ENCODE results near the gene VPS9D1.

VPS9D1 gene

DNA sequence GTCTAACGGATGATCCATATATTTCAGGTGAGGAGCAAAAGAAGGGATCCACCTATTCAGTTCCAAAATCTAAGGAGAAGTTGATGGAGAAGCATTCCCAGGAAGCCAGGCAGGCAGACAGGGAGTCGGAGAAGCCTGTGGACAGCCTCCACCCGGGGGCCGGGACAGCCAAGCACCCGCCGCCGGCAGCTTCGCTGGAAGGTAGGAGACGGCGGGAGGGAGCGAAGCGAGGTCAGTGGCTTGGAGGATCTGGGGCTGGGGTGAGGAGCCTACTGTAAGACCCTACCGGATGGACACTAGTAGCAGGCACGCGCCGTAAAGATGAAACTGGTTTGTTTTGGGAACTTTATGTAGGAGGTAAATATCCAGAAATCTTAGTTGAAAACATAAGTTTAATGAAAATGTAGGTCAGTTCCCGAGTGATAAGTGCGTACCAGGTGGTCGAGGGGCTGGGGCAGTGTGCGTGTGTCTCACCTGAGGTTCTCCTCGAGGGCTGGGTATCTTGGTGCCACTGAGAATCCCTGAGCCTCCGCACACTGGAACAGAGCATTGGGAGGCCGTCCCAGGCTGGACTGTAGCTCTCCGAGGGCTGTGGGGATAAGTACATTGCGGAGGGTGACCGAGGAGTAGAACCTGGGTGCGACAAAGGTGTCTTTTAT is 62.3 kb downstream of the VPS9D1 start:
- no peak for TF ChIP-seq EZH2 (IDR thresholded peaks at IDR 0.05; ENCODE audit: borderline replicate concordance, low read depth, low read length, severe bottlenecking)
- TF ChIP-seq, protein P1, sequence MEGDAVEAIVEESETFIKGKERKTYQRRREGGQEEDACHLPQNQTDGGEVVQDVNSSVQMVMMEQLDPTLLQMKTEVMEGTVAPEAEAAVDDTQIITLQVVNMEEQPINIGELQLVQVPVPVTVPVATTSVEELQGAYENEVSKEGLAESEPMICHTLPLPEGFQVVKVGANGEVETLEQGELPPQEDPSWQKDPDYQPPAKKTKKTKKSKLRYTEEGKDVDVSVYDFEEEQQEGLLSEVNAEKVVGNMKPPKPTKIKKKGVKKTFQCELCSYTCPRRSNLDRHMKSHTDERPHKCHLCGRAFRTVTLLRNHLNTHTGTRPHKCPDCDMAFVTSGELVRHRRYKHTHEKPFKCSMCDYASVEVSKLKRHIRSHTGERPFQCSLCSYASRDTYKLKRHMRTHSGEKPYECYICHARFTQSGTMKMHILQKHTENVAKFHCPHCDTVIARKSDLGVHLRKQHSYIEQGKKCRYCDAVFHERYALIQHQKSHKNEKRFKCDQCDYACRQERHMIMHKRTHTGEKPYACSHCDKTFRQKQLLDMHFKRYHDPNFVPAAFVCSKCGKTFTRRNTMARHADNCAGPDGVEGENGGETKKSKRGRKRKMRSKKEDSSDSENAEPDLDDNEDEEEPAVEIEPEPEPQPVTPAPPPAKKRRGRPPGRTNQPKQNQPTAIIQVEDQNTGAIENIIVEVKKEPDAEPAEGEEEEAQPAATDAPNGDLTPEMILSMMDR (IDR thresholded peaks at IDR 0.05; ENCODE audit: borderline replicate concordance, extremely low read depth, low read length, poor library complexity, severe bottlenecking) = no peak
- ATAC-seq (ENCODE audit: insufficient read depth, low read depth) (peak; percentile 29; the same call in 2 of the 3 replicates), DNase-seq (no peak)
- peak overlapping the region; percentile 65 for H3K9ac ChIP-seq (ENCODE audit: low read depth, low read length)
- no peaks in the 10 kb centered on the region for H3K27me3 ChIP-seq (ENCODE audit: insufficient read depth, low read length, poor library complexity)
- peaks cover 50% of the 10 kb centered on the region for H3K36me3 ChIP-seq (ENCODE audit: insufficient read depth, low read length)
- H3K4me1 ChIP-seq (ENCODE audit: insufficient read depth, low read length) = peaks cover 42% of the 10 kb centered on the region
- peak overlapping the region; percentile 68 for H3K27ac ChIP-seq (ENCODE audit: low read length)
- H3K4me2 ChIP-seq (ENCODE audit: insufficient read depth, low read length) = peak overlapping the region; percentile 94
- H2AFZ ChIP-seq (ENCODE audit: low read depth, low read length) = peak overlapping the region; percentile 69
- no peaks in the 10 kb centered on the region for H3K9me3 ChIP-seq (ENCODE audit: insufficient read depth, low read length, severe bottlenecking)
- H4K20me1 ChIP-seq (ENCODE audit: insufficient read depth, low read length) = peaks cover 27% of the 10 kb centered on the region
- H3K4me3 ChIP-seq (ENCODE audit: low read depth in 1 of 2, low read length in 2 of 2) = peak overlapping the region; percentile 63 to 71
- peaks cover 69% of the 10 kb centered on the region for H3K79me2 ChIP-seq (ENCODE audit: insufficient read depth, low read length)

- H3K4me3 ChIP-seq (ENCODE audit: low read depth in 1 of 2, low read length in 2 of 2) = peak within 1 kb of the TSS; percentile 63 to 71
- H3K9me3 ChIP-seq (ENCODE audit: insufficient read depth, low read length, severe bottlenecking) = no peaks in the 10 kb centered on the region
- peaks cover 44% of the 10 kb centered on the region for H3K36me3 ChIP-seq (ENCODE audit: insufficient read depth, low read length)
- H3K27me3 ChIP-seq (ENCODE audit: insufficient read depth, low read length, poor library complexity) = no peaks in the 10 kb centered on the region
- H4K20me1 ChIP-seq (ENCODE audit: insufficient read depth, low read length) = peaks cover 28% of the 10 kb centered on the region
- peak within 1 kb of the TSS; percentile 65 for H3K9ac ChIP-seq (ENCODE audit: low read depth, low read length)
- peaks cover 42% of the 10 kb centered on the region for H3K4me1 ChIP-seq (ENCODE audit: insufficient read depth, low read length)
- peak within 1 kb of the TSS; percentile 69 for H2AFZ ChIP-seq (ENCODE audit: low read depth, low read length)
- peak within 1 kb of the TSS; percentile 94 for H3K4me2 ChIP-seq (ENCODE audit: insufficient read depth, low read length)
- TF ChIP-seq EZH2 (IDR thresholded peaks at IDR 0.05; ENCODE audit: borderline replicate concordance, low read depth, low read length, severe bottlenecking) = no peak
- TF ChIP-seq, protein P1 (IDR thresholded peaks at IDR 0.05; ENCODE audit: borderline replicate concordance, extremely low read depth, low read length, poor library complexity, severe bottlenecking) = no peak
- H3K27ac ChIP-seq (ENCODE audit: low read length) = peak within 1 kb of the TSS; percentile 92
- ATAC-seq (ENCODE audit: insufficient read depth, low read depth) = peak; percentile 88
- H3K79me2 ChIP-seq (ENCODE audit: insufficient read depth, low read length) = peaks cover 71% of the 10 kb centered on the region
- DNase-seq = peak; percentile 92
Measured at GRCh38 chr16:89657442-89658220, 63.1 kb downstream of the VPS9D1 start, which contains the start of the genes CHMP1A and SPATA33. TSS of gene CHMP1A (minus strand) at chr16:89657708. CDS start at chr16:89657588, 120 bp downstream. TSS of gene SPATA33 (plus strand) at chr16:89657836. CDS start at chr16:89657912, 76 bp downstream.
